IPS-NIHi7 (cell line): ENCODE data around the gene ZNF622.

Source experiments
- DNase-seq: peaks from one replicate; pipeline ENCODE4 v3.0.0; 2012; ENCODE audit warnings: mixed read lengths; ENCODE audit errors: extremely low spot score

ZNF622 gene

DNA sequence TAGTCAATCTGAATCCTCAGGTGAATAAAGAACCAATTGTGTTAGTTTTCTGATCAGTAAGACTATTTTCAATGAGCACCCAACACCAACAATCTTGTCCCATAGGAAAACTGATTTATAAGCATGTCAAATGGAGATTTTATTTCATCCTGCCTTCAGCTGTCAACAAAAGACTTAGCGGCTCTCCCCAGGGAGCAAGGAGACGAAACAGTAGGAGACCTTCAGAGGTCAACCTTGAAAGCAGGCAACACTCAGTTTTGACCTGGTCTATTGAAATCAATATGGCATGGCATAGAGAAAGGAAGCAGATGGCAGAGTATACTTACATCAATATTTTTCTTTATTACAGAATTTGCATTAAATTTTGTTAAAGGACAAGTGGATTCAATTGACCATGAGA is 34.1 kb downstream of the ZNF622 start:
- no peak for DNase-seq

DNA sequence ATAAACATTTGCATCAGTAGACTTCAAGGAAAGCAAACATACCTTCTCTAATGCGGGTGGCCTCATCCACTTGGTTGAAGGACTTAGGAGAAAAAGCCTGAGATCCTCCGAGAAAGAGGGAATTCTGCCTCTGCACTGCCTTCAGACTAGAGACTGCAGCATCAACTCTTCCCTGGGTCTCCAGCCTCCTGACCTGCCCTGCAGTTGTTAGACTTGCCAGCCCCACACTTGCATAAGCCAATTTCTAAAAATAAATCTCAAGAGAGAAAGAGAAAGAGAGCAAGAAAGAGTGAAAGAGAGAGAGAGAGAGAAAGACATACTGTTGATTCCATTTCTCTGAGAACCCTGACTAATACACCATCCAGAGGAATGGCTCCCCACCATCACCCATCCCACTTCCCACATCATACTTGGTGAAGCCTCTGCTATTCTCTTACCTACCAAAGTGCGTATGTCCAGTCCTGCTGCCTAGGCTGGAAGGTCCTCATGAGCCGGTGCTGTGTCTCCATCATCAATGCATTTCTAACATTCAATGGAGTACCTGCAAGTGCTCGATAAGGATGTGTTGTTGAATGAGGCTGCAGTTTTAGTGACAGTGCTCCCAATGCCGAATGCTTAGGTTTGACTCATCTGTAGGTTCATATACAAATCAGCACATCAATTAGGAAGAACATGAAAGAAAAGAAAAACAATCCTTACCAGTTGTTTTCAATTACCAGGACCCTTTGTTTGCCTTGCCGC is 35.1 kb downstream of the ZNF622 start:
- no peak for DNase-seq

DNA sequence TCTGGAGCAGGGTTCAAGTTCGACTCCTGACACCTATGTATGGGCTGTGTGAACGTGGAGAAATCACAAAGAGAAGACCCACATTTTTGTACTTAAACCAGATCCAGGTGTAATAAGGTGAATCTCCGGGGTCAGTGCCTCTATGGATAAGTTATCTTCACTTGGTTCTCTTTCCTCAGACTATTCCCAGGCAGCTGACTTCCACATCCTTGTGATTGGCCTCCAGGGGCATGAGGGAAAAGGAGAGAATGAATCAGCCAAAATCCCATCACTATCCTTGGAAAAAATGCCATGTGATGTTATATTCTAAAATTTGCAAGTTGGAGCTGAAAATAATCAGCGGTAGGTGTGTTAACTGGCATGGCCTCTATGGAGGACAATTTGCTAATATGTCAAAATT is 37.2 kb downstream of the ZNF622 start:
- no peak for DNase-seq

DNA sequence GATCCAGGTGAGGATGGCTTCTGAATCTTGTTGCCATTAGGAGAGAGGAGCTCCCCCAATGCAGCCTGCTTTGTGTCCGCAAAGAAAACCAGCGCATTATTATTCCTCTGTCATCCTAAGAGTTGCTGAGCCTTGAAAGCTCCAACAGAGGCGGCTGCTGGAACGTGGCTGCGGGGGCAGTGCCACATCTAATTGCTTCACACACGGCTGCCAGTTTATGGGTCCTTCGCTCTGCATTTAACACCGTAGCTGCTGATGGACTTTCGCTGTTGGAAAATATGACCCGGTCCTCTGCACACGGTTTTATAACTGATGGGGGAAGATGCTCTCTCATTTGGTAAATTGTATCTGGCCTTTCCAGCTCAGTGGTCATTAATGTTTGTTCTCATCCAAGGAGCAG is 38.0 kb downstream of the ZNF622 start:
- DNase-seq = no peak

DNA sequence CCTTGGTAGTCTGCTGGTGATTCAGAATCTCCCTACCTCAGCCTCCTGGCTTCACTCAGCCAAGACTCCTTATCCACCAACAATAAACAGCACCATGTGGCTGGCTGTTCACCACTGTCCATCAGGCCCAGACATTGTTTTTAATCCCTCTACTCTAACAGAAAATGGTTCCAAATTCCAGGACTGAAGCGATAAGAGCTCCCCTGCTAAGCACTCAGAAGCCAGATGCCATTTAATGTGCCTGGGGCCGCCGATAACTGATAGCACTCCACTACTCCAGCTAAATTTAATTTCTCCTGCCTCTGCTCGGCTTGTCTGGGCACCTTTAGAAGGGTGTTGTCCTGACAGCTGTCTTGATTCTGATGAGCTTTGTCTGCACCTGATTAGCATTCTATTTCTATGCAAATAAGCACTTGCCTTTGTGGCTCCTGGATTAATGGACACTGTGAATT is 47.1 kb downstream of the ZNF622 start:
- no peak for DNase-seq

DNA sequence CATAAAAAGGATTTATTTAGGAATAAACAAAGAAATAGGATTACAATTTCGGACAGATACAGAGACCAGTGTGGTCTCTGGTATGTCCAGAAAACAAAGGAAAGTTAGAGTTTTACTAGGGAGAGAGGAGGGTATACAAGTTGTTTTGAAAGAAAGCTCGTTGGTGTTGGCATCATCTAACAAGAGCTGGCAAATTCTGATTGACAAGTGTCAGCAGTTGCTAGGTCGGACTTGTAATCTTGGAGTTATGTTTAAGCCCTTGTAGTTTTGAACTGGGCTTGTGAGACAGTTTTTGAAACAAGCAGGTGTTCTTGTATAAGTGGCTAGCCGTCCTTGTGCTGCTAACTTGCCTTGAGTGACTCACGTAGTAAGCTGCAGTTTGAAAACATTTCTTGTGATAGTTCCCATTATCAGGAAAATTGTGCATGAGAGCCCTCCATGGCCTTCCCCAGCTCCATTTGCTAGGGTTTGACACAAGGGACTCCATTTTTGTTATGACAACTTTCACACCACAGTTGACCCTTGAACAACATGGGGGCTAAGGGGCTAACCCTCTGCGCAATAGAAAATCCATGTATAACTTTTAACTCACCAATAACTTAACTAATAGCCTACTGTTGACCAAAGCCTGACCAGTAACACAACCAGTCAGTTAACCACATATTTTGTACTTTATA is 48.1 kb downstream of the ZNF622 start:
- no peak for DNase-seq

DNA sequence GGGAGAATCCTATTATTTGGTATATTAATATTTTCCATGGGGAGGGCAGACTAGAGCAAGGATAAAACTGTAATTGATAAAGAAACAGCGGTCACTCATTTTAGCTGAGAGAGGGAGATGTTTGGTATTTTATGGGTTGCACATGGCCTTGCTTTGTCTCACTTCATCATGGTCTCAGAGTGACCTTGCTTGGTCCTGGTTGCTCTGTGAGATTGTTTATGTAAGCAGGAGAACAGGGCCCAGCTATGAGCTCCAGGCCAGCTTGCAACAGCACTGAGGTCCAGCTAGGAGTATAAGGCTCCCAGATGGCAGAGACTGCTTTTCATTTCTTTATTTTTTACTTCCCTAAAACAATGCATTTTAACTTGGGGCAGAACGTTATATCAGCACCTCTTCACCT is 50.7 kb downstream of the ZNF622 start:
- DNase-seq = no peak

DNA sequence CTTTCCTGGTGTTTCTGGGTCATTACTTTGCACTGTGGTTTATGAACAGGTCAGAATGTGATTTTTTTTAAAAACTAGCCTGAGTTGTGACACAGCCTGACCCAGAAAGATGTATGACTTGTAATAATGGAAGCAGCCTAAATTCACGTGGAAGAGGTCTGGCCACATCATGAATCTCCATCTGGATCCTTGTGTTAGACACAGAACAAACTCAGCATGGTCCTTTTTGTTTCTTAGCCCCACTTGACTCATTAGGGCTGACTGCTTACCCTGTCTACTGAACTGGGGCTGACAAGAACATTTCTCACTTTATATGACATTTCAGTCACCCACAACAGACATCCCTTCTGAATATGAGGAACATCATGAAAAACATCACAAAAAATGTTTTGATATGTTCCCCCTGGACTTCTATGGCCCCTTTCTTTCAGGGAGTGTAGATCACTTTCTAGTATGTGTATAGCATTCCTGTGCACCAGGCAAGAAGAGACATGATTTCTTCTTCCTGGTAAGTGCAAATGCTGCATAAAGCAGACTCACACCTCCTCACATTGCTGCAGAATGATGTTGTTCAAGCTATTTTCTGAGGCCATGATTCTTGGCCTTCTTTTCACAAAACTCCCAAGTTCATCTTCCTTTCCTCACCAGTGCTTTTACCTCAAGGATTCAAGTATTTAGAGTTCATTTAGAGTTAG is 52.3 kb downstream of the ZNF622 start:
- no peak for DNase-seq

DNA sequence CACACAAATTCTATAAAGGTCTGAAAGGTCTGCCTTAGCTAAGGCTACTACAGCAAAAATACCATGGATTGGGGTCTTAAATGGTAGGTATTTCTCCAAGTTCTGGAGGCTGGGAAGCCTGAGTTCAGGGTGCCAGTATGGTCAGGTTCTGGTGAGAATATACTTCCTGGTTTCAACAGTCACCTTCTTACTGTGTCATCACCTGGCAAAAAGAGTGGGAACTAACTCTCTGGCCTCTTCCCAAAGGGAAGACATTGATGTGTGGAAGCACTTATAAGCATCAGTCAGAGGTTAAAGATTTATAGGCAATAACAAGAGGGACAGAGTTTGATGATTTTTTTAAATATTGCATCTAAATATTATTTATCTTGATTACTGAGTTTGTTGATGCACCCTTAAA is 53.0 kb downstream of the ZNF622 start:
- no peak for DNase-seq

DNA sequence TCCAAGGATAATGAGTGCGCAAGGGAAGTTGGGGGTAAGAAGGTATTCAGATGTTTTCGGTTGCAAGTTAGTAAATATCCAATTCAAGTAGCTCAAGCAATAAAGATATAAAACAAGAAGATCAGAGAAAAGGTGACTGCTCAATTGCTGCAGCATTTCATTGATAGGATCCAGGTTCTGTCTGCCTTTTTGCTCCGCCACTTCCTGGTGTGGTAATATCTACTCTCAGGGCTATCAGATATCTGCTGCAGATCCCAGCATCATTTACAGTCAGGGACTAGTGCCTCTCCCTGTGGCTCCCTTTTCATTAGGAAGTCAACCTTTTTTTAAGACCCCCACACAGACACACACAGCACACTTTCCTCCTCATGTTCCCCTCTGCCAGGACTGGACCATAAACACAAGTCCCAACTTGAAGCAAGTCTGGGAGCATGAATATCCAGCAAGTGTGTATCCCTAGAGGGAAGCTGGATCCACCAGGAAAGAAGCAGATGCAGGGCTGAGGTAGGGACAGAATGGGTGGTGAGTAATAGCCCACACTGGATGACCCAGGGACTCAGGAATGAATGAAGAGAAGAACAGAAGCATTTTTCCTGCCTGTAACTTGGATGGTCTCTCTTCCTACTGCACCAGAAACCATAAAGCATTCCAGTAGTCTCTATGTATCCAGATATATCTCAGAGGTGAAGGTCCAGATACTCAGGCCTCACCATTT is 53.7 kb downstream of the ZNF622 start:
- no peak for DNase-seq

DNA sequence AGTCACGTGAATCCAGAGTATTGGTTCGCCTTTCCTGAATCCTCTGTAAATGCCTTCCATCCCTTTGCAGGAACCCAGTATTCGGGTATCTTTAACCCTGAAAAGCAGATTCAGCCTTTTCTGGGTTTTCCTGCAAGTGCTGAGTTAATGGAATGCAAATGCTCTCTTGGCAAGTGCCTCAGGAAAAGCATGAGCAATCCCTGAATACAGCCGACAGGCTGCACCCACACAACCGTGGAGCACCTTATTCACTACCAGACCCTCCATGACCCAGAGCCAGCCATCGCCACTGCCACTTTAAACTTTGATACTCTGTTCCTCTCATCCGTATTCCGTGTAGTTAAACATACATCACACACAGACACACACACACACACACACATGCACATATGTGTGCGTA is 54.4 kb downstream of the ZNF622 start:
- DNase-seq = no peak

DNA sequence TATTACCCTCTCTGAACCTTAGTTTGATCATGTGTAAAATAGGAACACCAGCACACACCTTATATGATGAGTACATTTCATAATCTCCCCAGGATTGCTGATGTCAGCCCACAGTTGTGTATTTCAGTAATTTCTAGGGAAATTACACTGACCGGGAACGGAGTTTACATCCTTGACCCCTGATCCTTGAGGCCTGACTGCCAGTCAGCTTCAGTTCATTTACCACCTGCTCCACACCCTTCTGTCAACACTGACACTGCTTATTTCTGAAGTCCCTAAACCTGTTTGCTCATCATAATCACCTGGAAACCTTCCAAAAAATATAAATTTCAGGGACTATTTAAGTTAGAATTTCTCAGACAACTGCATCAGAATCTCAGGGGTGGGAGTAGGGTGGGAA is 55.3 kb downstream of the ZNF622 start:
- no peak for DNase-seq

DNA sequence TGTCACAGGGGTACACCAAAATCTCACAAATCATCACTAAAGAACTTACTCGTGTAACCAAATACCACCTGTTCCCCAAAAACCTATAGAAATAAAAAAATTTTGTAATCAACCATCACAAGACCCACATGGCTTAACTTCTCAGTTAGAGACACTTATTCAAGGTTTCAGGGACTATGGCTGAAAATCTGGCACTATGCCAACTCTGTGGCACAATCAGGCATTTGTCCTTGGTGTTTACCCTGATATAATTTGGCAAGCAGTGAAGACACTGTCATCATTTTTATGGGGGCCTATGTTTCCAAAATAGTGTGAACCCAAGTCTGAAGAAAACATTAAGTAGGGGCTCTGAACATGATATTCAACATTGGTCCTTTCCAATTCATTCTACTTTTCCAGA is 59.0 kb downstream of the ZNF622 start:
- no peak for DNase-seq

DNA sequence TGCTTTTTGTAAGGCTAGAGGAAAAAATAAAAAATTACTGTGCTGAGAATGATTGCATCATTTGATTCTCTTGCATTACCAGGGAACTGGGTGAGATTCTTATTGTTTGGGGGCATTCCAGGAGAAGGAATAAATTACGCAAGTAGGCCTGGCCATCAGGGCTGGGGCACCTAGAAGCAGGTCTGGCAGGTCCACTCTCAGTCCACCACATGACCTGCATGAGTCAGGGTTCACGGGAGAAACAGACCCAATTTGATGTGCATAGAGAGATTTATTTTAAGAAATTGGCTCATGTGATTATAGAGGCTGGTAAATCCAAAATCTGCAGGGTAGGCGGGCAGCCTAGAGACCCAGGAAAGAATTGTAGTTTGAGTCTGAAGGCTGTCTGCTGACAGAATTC is 59.6 kb downstream of the ZNF622 start:
- DNase-seq = no peak
